B cell (primary cell): Measurements from ENCODE around the gene KCNT2. TPM values are rescaled to one million over a fixed set of nuclear protein-coding genes. Genes with fewer than 3 reads are reported as not detected.
"Not testable (repeated sequence)": the region's sequence is repeated elsewhere in the genome, so short reads cannot be mapped to it uniquely, and the experiment has no call there.

Experiments used
- ATAC-seq: fragments of 200-7000 bp; cut with Tn5 transposase; one replicate; pipeline ENCODE4 v1.10.0; 2021; ENCODE audit warnings: low read depth, mild to moderate bottlenecking, moderate number of reproducible peaks, moderate library complexity
- CTCF ChIA-PET: fragments of 350-600 bp; sonication (Branson Sonifier 250); formaldehyde crosslinking; loops from one replicate; lab custom pipeline; 2021; ENCODE audit warnings: antibody characterized with exemption, inconsistent platforms; lab: Charles Lee
- POLR2A ChIA-PET: fragments of 350-600 bp; sonication (Branson Sonifier 250); formaldehyde crosslinking; loops from one replicate; lab custom pipeline; 2021; ENCODE audit warnings: antibody characterized with exemption; lab: Charles Lee
- DNase-seq: peaks from one replicate; pipeline ENCODE4 v3.0.0; 2013
- H2AFZ ChIP-seq: 2 replicates; pipeline ENCODE4 v1.6.1; 2012; ENCODE audit warnings: mild to moderate bottlenecking, low read depth, low read length; ENCODE audit not compliant: insufficient read depth, poor library complexity, severe bottlenecking
- H3K27ac ChIP-seq, 2 donors: 1 replicate in 1 of 2; 2 replicates in 1 of 2; pipeline ENCODE4 v1.5.1; 2012 to 2013; ENCODE audit warnings: low read length in 2 of 2, mild to moderate bottlenecking in 2 of 2, moderate library complexity in 1 of 2
- H3K27me3 ChIP-seq, 4 experiments: fragments of 200-600 bp in 1 of 4; sonication (generic) in 1 of 4; replicated peaks in 1 of 4; 1 replicate in 2 of 4; 2 replicates in 2 of 4; pipeline versions ENCODE4 v1.6.1 to v1.7.0; 2013 to 2016; ENCODE audit warnings: low read length in 3 of 4, mild to moderate bottlenecking in 2 of 4, mixed read lengths in 1 of 4, moderate library complexity in 1 of 4; ENCODE audit not compliant: insufficient read depth in 4 of 4, control insufficient read depth in 3 of 4; ENCODE audit errors: control extremely low read depth in 1 of 4
- H3K36me3 ChIP-seq, 2 experiments: replicated peaks in 1 of 2; 1 replicate in 1 of 2; 2 replicates in 1 of 2; pipeline versions ENCODE4 v1.6.1 to v1.7.1; 2013; ENCODE audit warnings: low read length in 1 of 2; ENCODE audit not compliant: insufficient read depth in 2 of 2, control insufficient read depth in 1 of 2; ENCODE audit errors: control extremely low read depth in 1 of 2, extremely low read depth in 1 of 2
- H3K4me1 ChIP-seq, 2 donors: fragments of 200-600 bp in 1 of 2; sonication (generic) in 1 of 2; 1 replicate in 1 of 2; 2 replicates in 1 of 2; pipeline versions ENCODE4 v1.5.1 to v1.6.1; 2013 to 2017; ENCODE audit warnings: low read length in 2 of 2; ENCODE audit not compliant: control insufficient read depth in 2 of 2, insufficient read depth in 2 of 2
- H3K4me2 ChIP-seq: replicated peaks from 2 replicates; pipeline ENCODE3; 2012; ENCODE audit warnings: mild to moderate bottlenecking, low read depth, low read length; ENCODE audit not compliant: poor library complexity, severe bottlenecking
- H3K4me3 ChIP-seq, 5 experiments: fragments of 200-600 bp in 1 of 5; sonication (generic) in 1 of 5; 1 replicate in 3 of 5; 2 replicates in 2 of 5; pipeline versions ENCODE4 v1.5.1 to v1.7.0; 2011 to 2016; ENCODE audit warnings: low read length in 4 of 5, mild to moderate bottlenecking in 4 of 5, low read depth in 2 of 5, control low read depth in 1 of 5, moderate library complexity in 1 of 5; ENCODE audit not compliant: insufficient read depth in 1 of 5; ENCODE audit errors: control extremely low read depth in 1 of 5, extremely low read depth in 1 of 5
- H3K79me2 ChIP-seq: fragments of 200-600 bp; sonication (generic); one replicate; pipeline ENCODE4 v1.6.0; 2016; ENCODE audit warnings: low read length; ENCODE audit not compliant: control insufficient read depth, insufficient read depth
- H3K9ac ChIP-seq: fragments of 200-600 bp; sonication (generic); 2 replicates; pipeline ENCODE4 v1.6.1; 2017; ENCODE audit warnings: mild to moderate bottlenecking, low read length, moderate library complexity
- H3K9me3 ChIP-seq, 3 donors: one replicate each; pipeline versions ENCODE4 v1.6.1 to v1.7.1; 2013; ENCODE audit warnings: low read length in 2 of 3; ENCODE audit not compliant: control insufficient read depth in 2 of 3, insufficient read depth in 1 of 3; ENCODE audit errors: control extremely low read depth in 1 of 3
- H4K20me1 ChIP-seq: 2 replicates; pipeline ENCODE4 v1.6.0; 2012; ENCODE audit warnings: mild to moderate bottlenecking, low read length; ENCODE audit not compliant: insufficient read depth, control insufficient read depth, poor library complexity, severe bottlenecking
- H3K27ac Mint-ChIP-seq: one replicate; pipeline ENCODE4 v1.8.0; 2021; ENCODE audit warnings: mixed read lengths
- H3K27me3 Mint-ChIP-seq: one replicate; pipeline ENCODE4 v1.8.0; 2021; ENCODE audit warnings: mixed read lengths
- H3K4me1 Mint-ChIP-seq: one replicate; pipeline ENCODE4 v1.8.0; 2021; ENCODE audit warnings: mixed read lengths
- H3K4me3 Mint-ChIP-seq: one replicate; pipeline ENCODE4 v1.8.0; 2021; ENCODE audit warnings: mixed read lengths
- H3K9me3 Mint-ChIP-seq: one replicate; pipeline ENCODE4 v1.8.0; 2022; ENCODE audit warnings: mixed read lengths; ENCODE audit not compliant: insufficient read depth
- CTCF ChIP-seq: fragments of 200-600 bp; IDR thresholded peaks from one replicate; pipeline ENCODE4 v1.8.0; 2022; ENCODE audit warnings: antibody characterized with exemption, mild to moderate bottlenecking
- EZH2 ChIP-seq: IDR thresholded peaks from 2 replicates; pipeline ENCODE4 v1.6.1; 2012; ENCODE audit warnings: borderline replicate concordance, low read depth, mild to moderate bottlenecking, moderate library complexity, low read length; ENCODE audit not compliant: insufficient read depth, poor library complexity, severe bottlenecking
- WGBS: methylation state at CpG from one replicate; pipeline ENCODE4 v1.1.5; 2013; ENCODE audit warnings: missing lambda C conversion rate; ENCODE audit not compliant: insufficient coverage; 5-methylcytosine and 5-hydroxymethylcytosine counted together
- intact Hi-C: fragments of 100-400 bp; cut with micrococcal nuclease; formaldehyde crosslinking; loops from one replicate; pipeline ENCODE4 v1.10.0; 2022
- polyA plus RNA-seq: library from polyadenylated mRNA; depleted of rRNA; stranded (reverse); fragments of >200 nt; gene quantifications from 2 replicates; pipeline ENCODE4 v1.2.3, GENCODE V29; 2012
- total RNA-seq, 2 donors: library from RNA; stranded (reverse); fragments of 120-200 nt in 1 of 2; gene quantifications; 1 replicate in 1 of 2; 2 replicates in 1 of 2; pipeline versions ENCODE4 v1.2.3 to v1.2.4, GENCODE V29; 2013 to 2022

Gene KCNT2
- total and polyA plus RNA-seq, 2 donors (not counting 1 experiment from before 2014, with no cell fraction given): not detected

GRCh38 chr1:196527919-196528318, 80.3 kb downstream of the KCNT2 start:
- DNase-seq: no peak
- Histone ChIP-seq H4K20me1 (no peaks in the 10 kb centered on the region), H3K4me1 (no peaks in the 10 kb centered on the region), H3K79me2 (no peaks in the 10 kb centered on the region), H3K4me2 (no peak overlapping the region), H3K9ac (no peak overlapping the region), H3K36me3 (no peaks in the 10 kb centered on the region), H3K9me3 (no peaks in the 10 kb centered on the region), H3K4me3 (no peak overlapping the region), H3K27me3 (no peaks in the 10 kb centered on the region), H3K27ac (no peak overlapping the region), H2AFZ (no peak overlapping the region)
- CTCF ChIA-PET: no interaction called here
- TF ChIP-seq CTCF (no peak), EZH2 (no peak)
- intact Hi-C loops: no loop called here
- no CpG with 5 or more reads among the region's 2 CpGs for WGBS
- no peak overlapping the region for H3K4me3 Mint-ChIP-seq
- POLR2A ChIA-PET: no interaction called here
- no peaks in the 10 kb centered on the region for H3K27me3 Mint-ChIP-seq
- no peaks in the 10 kb centered on the region for H3K4me1 Mint-ChIP-seq
- no peak for ATAC-seq
- peaks cover 10% of the 10 kb centered on the region for H3K9me3 Mint-ChIP-seq
- H3K27ac Mint-ChIP-seq: no peak overlapping the region

- H4K20me1 ChIP-seq, H2AFZ ChIP-seq, H3K27ac ChIP-seq, H3K4me3 ChIP-seq, CTCF ChIA-PET, POLR2A ChIA-PET, H3K79me2 ChIP-seq, H3K4me3 Mint-ChIP-seq, H3K9me3 ChIP-seq, ATAC-seq, H3K27me3 Mint-ChIP-seq, H3K4me1 ChIP-seq, H3K9ac ChIP-seq, H3K4me2 ChIP-seq, H3K4me1 Mint-ChIP-seq, H3K27me3 ChIP-seq, DNase-seq, H3K27ac Mint-ChIP-seq, H3K36me3 ChIP-seq, intact Hi-C loops: not testable (repeated sequence)
- H3K9me3 Mint-ChIP-seq: peaks cover 12% of the 10 kb centered on the region
- 76% methylated on average over 10 of the region's 12 CpGs for WGBS
These were observed 85.5 kb downstream of the KCNT2 start for GRCh38 chr1:196522574-196523345.
